ENCODE measurements around the gene TPST1.
"Not testable (repeated sequence)": the region's sequence is repeated elsewhere in the genome, so short reads cannot be mapped to it uniquely, and the experiment has no call there.

The TPST1 gene

DNA sequence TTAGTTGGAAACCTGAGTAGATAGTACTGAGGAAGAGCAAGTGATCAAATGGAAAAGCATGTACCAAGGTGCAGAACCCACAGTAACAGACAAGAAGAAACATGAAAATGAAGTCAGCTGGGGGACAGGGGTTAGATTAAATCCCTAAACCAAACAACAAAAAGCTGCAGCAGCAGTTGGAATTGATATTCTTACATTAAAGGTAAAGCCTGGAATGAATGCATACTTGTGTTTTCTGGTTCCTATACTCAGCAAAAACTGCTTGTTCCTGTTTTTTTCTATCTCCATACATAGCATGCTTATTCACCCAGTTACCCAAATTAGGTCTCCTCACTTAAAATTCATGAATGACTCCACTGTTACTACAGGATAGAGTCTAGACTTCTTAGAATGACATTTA lies 92.4 kb downstream of the TPST1 start:
- DNase-seq = no peak

DNA sequence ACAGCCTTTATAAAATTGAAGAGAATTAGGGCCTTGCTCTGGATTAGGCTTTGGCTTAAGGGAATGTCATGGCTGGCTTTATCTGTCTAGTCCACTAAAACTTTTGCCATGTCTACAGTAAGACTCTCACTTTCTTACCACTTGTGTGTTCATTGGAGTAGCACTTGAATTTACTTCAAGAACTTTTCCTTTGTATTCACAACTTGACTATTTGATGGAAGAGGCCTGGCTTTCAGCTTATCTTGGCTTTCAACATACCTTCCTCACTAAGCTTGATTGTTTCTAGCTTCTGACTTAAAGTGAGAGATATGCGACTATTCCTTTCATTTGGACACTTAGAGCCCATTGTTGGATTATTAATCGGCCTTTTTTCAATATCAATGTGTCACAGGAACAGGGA lies 96.1 kb downstream of the TPST1 start:
- no peak for DNase-seq

DNA sequence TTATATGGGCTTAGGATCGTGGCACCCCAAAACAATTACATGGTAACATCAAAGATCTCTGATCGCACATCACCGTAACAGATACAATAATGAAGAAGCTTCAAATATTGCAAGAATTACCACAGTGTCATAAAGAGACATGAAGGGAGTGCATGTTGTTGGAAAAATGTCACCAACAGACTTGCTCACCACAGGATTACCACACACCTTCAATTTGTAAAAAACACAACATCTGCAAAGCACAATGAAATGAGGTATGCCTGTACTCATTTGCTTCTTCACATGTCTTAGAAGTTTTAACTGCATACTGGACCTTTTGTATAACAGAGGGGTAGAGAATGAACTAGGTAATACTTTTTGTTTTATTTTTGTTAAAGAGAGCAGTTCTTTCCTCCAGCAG lies 96.6 kb downstream of the TPST1 start:
- DNase-seq = no peak

DNA sequence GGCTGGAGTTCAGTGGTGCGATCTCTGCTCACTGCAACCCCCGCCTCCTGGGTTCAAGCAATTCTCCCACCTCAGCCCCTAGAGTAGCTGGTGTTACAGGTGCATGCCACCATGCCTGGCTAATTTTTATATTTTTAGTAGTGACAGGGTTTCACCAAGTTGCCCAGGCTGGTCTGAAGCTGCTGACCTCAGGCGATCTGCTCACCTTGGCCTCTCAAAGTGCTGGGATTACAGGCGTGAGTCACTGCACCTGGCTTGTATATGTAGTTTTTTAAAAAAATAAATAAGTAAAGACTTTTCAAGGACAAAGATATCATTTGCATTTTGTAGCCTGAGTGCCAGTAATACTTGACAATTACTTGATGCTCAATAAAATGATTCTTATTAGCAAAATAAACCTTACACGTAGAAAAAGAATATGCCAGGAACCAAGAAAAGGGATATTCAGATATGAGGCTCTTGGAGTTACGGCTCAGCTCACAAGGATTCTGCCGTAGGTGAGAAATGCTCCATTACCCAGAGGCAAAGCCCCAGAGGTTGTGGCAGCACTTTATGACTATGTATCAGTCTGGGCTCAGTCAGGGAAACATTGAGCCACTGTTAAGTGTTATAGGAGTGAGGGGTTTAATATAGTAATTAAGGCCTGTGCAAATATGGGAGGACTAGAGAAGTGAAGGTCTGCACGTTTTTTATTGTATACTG lies 98.5 kb downstream of the TPST1 start:
- no peak for DNase-seq

DNA sequence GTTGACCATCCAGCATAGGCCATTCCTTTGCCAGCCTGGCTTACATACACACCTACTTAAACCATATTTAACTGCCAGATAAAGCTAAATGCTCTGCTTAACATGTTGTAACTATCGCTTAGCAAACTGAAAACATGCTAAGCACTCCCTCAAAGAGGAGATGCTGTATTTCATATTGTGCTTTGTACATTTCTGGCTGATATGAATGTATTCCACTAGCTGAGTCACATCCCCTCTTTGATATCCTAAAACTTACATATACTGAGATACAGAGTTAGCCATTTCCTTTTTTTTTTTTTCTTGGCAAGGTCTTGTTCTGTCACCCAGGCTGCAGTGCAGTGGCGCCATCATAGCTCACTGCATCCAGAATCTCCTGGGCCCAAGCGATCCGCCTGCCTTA lies 99.4 kb downstream of the TPST1 start:
- no peak for DNase-seq

DNA sequence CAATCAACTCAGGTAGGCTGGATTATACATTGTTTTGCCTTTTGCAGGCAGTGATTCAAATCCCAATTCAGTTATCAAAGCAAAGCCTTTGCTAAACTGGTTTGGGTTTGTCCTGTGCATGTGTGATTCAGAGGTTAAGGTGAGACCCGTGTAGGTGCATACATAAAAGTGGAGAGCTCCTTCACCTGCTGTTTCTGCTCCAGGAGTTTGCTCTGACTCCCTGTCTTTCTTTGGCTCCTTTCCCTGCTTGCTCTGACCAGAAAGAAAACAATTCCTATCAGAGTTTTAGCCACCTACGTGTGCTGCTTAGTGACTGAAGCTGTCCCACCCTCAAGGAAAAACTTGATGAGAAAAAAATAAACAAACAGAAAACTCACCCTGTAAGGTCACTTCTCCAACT lies 101.1 kb downstream of the TPST1 start:
- DNase-seq = no peak

DNA sequence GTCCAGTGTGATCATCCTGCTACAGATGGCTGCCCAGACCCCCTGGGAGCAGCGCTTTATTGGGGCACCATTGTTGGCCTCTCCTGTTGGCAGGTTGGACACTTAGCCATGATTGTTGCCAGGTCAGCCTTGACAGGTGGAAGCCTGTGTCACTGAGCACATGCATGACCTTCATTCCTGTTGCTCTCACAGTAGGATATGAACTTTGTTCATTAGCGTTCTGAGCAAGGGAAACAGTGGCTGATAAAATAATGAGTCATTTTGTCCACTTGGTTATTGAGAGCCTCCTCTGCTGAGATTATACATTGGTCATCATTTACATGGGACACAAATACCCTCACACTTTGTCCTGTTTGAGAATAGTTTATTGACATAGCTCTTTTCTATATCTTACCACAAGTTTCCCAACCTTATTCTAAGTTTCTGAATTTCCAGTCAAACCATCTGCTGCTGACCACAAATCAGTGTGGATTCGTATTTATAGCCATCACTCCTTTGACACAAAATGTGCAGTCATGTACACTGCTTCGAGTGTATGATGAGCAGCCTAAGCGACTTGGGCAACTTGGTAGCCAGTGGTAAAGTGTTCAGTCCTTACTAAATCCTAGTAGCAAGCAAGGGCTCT lies 102.6 kb downstream of the TPST1 start:
- no peak for DNase-seq

DNA sequence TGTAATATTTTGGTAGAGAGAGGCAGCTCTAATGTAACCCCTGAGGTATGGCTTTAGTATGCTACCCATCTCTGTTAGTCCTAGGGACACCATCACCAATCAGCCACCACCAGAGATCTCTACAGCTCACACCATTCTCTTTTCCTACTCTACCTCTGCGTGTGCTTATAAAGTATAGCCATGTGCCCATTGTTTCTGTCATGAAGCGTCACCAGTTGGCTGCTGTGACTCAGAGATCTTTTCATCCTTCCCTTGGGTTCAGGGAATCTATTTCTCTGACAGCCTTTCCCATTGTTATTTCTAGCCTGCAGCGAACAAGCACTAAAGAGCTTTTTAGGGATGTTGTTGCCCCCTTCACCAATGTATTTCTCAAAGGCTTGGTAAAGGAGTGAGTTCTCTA lies 103.3 kb downstream of the TPST1 start:
- DNase-seq = no peak

DNA sequence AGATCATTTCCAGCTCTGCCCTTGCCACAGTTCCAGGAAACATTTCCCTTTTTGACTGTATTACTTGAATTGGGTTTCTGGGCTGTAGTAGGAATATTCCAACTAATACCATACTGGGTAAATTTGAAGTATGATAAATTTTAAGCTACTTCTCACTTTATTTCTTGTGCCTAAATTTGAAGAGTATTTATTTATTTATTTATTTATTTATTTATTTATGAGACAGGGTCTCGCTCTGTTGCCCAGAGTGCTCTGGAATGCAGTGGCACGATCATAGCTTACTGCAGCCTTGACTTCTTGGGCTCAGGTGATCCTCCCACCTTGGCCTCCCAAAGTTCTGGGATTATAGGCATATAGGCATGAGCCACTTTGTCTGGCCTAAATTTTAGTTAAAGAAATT lies 105.5 kb downstream of the TPST1 start:
- no peak for DNase-seq

DNA sequence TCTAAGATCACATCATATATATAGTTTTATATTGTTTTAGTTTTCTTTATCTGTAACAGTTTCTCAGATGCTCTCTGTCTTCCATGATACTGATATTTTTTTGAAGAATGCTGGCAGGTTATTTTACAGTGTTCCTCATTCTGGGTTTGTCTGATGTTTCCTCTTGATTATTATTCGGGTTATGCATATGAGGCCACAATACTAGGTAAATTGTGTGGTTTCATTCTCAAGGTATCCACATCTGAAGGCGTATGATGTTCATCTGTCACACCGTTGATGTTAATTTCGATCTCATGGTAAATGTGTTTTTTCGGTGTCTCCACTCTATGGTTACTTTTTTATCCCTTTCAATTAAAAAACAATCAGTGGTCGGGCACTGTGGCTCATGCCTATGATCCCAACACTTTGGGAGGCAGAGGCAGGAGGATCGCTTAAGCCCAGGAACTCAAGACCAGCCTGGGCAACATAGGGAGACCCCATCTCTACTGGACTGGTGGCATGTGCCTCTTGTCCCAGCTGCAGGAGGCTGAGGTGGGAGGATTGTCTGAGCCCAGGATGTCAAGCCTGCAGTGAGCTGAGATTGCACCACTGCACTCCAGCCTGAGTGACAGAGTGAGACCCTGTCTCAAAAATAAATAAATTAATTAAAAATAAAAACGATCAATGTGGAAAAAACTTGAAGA lies 108.9 kb downstream of the TPST1 start:
- DNase-seq = no peak

DNA sequence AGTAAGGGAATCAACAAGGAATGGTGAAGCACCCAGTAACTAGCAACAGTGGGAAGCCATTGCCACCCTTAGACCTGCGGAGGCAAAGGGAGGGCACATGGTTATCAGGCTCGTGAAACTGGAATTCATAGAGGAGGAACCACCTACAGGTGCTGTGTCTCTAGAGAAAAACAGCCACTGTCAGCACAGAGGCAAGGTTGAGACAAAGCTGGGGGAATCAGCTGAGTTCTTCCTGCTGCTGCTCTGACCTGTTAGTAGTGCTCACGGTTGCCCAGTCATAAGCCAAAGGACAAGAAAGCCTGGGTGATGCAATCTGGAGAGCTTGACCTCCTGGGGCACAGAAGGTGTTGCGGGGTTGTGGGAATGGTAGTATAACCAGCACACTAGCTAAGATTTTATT lies 110.1 kb downstream of the TPST1 start:
- no peak for DNase-seq

DNA sequence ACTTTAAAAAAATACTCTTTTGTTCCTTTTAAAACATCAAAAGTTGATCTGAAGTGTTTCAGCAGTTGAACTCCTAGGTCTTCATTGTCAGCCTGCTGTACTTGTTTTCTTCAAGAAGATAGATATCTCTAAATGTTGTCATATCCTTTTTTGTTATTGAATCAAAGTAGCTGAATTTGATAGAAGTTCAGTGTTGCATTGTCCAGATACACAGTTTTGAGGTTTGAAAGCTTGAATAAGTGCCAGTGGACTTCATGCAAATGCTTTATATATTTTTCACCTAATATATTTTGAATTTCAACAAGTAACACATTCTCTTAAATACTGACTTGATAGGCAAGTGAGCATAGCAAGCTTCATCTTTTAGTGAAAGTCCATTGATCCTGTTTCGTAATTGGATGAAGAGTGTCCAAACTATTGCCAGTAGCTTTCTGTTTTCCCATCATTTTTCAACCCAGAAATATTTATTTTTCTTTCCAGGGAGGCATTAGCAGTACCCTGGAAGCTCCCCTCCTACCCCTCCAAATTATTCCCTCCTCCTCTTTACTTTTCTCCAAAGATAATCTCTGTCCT lies 114.4 kb downstream of the TPST1 start:
- DNase-seq = no peak

DNA sequence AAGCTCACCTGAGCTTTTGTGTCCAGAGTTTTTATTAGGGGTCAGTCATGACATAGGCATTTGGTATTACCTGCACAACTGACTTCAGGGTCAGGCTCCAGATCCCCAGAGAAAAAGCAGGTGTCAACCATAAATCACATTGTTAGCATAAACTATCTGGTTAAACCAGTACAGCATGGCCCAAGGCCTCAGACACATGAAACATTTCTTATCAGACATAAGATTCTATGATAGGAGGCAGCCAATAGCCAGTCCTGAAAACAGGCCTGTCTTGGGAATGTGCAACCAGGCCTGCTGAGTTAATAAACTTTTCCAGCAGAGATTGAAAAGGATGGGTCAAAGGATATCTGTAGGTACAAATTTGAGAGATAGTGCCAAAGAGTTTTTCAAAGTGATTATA lies 116.1 kb downstream of the TPST1 start:
- no peak for DNase-seq

DNA sequence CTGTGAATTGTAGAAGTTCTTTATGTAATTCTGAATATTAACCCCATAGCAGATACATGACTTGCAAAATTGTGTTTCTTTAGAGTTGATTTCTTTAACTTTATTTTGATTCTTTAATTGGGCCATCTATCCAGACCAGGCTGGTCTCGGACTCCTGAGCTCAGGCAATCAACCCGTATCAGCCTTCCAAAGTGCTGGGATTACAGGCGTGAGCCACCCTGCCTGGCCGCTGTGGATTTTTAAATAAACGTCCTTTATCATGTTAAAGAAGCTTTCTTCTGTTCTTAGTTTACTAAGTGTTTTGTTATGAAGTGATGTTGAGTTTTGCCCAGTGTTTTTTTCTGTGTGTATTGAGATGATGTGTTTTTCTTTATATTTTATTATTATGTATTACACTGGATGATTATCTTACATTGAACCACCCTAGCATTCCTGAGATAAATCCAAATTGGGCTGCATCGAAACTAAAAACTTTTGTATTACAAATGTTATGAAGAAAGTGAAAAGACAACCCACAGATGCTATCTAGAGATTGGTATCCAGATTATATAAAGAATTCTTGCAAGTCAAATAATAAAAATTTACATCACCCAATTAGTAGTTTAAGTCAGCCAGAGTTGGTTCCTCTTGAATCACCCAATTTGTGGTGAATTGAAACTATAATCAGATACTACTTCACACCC lies 118.1 kb downstream of the TPST1 start:
- DNase-seq = no peak

DNA sequence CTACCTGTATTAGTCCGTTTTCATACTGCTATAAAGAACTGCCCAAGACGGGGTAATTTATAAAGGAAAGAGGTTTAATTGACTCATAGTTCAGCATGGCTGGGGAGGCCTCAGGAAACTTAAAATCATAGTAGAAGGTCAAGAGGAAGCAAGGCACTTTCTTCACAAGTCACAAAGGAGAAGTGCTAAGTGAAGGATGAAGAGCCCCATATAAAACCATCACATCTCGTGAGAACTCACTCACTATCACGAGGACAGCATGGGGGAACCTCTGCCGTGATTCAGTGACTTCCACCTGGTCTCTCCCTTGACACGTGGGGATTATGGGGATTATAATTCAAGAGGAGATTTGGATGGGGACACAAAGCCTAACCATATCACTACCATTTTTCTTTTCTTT lies 119.9 kb downstream of the TPST1 start:
- not testable (repeated sequence) for DNase-seq

DNA sequence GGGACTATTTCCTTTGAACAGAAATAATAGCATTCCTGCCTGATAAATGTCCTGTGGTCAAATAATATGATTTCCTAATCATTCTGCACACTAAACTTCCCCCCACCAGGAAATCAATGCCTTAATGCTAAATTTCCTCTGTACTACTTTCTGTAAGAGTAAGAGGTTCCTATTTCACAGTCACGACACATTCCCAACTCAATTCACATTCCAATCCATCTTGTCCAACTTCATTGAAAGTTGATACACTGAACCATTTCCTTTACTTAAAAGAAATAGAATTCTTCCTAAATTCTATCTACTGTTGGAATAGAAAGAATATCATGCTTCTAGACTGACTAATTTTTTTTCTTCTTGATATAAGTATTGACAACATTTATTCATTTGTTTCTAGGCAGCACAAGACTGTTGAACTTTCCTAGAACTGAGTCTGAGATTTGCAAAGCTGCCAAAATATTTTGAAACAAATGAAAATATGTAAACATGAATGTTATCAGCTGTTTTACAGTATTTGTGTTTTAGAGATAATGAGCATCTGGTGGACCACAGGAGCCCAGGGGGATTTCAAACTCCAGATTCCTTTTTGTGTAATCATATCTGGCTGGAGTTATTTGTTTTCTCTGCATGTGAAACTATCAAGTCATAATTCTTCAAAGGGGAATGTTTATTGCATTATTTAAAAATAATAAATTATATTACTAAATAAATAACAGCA lies 121.5 kb downstream of the TPST1 start:
- no peak for DNase-seq

DNA sequence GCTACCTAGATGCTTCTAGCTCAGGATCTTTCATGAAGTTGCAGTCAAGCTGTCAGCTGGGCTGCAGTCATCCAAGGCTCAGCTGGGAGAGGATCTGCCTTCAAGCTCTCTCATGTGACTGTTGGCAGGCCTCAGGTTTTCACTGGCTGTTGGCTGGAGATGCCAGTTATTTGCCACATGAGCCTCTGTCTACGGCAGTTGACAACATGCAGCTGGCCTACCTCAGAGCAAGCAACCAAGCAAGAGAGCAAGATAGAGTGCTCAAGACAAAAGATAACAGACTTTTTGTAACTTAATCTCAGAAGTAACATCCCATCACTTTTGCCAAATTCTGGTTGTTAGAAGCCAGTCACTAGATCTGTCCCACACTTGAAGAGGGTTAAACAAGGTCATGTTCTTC lies 125.8 kb downstream of the TPST1 start:
- DNase-seq = peak; percentile 41

DNA sequence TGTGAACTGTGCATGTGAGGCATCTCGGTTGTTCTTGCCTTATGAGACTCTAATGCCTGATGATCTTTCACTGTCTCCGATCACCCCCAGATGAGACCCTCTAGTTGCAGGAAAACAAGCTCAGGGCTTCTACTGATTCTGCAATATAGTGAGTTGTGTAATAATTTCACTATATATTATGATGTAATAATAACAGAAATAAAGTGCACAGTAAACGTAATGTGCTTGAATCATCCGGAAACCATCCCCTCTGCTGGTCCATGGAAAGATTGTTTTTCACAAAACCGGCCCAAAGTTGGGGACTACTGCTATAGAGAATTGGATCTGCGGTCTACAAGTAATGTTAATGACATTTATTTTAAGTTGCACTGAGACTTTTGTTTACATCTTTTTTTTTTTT lies 126.7 kb downstream of the TPST1 start:
- DNase-seq = no peak

DNA sequence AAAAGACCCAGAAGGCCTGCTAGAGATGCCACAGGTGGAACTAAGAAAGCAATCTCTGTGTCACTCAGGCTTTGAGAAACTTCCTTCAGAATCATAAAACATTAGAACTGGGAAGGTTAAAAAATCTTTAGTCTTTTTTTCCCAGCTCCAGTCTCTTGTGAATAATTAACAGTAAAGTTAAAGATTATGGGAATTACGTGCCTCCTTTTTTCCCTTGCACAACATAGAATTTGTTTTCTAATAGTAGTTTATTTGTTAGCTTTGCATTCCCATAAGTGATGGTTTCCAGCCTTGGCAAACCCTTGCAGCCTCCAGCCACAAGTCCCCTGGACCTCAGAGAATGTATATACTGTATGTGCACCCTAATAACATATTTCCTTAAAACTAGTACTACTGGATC lies 128.3 kb downstream of the TPST1 start:
- DNase-seq = peak; percentile 37

DNA sequence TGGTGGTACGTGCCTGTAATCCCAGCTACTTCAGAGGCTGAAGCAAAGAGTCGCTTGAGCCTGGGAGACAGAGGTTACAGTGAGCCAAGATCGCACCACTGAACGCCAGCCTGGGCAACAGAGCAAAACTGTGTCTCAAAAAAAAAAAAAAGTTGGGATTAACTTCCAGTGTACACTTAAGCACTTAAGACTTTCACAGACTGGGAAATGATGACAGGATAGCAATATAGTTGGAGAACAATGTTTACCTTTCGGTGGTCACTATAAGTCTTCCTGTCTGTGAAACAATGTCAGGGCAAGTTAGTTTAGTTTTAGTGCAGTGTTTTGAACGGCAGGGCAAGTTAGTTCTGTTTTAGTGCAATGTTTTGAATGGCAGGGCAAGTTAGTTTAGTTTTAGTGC lies 130.2 kb downstream of the TPST1 start:
- no peak for DNase-seq

DNA sequence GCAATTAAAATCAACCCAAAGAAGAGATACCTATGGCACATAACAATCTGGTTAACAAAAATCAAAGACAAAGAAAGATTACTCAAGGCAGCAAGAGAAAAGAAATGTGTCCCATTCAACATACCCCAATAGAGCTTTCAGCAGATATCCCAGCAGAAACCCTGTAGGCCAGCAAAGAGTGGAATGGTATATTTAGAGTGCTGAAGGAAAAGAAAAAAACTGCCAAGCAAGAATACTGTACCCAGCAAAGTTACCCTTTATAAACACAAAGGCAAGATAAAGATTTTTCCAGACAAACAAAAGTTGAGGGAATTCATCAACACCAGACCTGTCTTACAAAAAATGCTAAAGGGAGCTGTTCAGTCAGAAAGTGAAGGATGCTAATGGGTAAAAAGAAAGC lies 131.6 kb downstream of the TPST1 start:
- DNase-seq = no peak

DNA sequence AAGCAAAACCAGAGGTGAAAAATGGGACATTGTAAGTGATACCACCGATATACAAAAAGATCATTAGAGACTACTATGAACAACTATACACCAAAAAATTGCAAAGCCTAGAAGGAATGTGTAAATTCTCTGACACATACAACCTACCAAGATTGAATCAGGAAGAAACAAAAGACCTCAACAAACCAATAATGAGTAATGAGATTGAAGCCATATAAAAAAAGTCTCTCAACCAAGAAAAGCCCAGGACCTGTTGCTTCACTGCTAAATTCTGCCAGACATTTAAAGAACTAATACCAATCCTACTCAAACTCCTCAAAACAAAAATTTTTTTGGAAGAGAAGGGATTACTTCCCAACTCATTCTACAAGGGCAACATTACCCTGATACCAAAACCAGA lies 134.0 kb downstream of the TPST1 start:
- DNase-seq = no peak

DNA sequence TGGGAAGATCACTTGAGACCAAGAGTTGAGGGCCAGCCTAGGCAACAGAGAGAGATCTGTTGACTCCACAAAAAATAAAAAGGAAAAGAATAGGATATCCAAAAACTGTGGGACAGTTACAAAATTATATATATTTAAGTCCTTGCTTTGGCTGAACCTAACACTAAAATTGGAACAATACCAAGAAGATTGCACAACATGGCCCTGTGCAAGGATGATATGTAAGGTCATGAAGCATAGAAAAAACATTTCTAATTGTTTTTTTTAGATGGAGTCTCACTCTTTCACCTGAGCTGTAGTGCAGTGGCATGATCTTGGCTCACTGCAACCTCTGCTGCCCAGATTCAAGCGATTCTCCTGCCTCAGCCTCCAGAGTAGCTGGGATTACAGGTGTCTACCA lies 139.0 kb downstream of the TPST1 start:
- DNase-seq = no peak

All from left hindlimb (tissue), 1 donor.